Esophagus mucosa (tissue), 1 donor: ENCODE results near the gene NPY4R. TPM values are rescaled to one million over a fixed set of nuclear protein-coding genes. Genes with fewer than 3 reads are reported as not detected.
"Not testable (repeated sequence)": the region's sequence is repeated elsewhere in the genome, so short reads cannot be mapped to it uniquely, and the experiment has no call there.

ENCODE experiments used
- ATAC-seq: fragments of 200-7000 bp; cut with Tn5 transposase; one replicate; pipeline ENCODE4 v1.9.1; 2020
- total RNA-seq: library from RNA; stranded (reverse); gene quantifications from one replicate; pipeline ENCODE4 v1.2.4, GENCODE V29; 2023
- donor health status: DM: yes; HTN: yes; CAD: no.

NPY4R gene, protein sequence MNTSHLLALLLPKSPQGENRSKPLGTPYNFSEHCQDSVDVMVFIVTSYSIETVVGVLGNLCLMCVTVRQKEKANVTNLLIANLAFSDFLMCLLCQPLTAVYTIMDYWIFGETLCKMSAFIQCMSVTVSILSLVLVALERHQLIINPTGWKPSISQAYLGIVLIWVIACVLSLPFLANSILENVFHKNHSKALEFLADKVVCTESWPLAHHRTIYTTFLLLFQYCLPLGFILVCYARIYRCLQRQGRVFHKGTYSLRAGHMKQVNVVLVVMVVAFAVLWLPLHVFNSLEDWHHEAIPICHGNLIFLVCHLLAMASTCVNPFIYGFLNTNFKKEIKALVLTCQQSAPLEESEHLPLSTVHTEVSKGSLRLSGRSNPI
- 0.32 TPM for total RNA-seq

DNA sequence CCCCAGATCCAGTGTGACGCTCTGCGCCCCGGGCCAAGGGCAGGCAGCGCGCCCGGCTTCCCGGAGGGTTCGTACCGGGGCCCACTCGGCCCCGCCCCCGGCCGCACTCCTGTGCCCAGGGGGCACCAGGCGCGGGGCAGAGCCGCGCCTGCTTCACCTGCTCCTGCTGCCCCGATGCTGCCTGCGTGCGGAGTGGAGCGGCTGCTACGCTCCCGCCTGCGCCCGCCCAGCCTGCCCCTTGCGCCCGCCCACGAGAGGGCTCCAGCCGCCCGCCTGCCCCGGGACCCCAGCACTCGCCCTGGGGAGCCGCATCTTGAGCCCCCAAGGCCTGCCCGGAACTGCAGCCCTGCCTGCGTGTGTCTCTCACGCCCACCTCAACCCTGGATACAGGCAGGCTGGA is at the start of gene NPY4R:
Gene NPY4R (minus strand): TSS at position 194 of the 400 bp plus-strand sequence. CDS start 3,323 bp downstream, outside the sequence.
- ATAC-seq = peak; percentile 42

DNA sequence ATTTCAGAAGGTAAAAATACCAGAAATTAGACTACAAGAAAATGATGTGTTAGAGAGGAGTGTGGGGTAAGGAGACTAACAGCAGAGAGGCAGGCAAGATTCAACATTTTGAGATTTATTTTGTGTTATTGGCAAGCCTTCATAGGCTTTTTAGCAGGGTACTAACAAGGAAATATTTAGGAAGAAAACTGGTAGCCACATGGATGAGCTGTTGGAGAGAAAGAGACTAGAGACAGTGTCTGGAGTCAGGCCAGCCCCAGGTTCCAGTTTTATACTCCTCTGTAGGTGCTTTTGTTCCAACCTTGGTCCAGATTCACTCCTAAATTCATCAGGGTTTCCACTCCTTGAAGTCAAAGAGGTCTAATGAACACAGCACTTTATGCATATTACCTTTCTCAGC is 49.6 kb upstream of the NPY4R start:
- ATAC-seq = no peak

DNA sequence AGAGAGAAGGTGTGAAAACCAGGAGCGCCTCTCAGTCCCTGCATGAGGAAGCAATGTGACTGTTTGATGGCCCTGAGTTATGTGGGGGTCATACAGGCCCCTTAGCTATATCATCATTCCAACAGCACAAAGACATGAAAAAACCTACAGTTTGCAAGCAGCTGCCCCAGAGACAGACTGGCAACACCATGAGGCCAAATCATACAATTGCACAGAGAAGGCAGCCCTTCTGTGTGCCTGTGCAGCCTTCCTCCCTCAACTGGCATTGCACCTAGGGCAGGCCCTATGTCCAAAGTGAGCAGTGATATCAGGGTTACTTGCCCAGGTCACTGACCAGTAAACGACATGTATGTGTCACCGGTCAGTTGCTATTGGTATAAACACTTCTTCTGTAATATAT is 49.1 kb upstream of the NPY4R start:
- no peak for ATAC-seq

DNA sequence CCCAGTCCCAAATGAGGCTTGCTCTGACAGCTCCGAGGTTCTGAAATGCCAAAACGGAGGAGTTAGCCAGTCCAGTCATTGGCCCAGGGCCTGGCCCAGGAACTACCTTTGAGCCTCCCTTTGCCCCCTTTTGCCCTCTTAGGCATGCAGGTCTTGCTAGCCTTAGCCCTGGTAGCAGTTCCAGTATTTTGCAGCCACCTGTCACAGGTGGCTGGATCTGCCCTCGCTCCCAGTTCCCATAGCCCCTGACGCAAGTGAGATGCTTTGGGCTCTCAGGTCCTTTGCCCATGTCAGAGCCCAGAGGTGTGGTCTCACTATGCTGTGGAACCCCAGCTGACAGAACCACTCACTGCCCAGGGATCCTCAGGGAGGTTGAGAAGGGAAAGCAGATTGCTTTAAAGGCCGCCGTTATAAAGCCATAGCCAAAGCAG is 48.7 kb upstream of the NPY4R start:
- ATAC-seq = no peak

DNA sequence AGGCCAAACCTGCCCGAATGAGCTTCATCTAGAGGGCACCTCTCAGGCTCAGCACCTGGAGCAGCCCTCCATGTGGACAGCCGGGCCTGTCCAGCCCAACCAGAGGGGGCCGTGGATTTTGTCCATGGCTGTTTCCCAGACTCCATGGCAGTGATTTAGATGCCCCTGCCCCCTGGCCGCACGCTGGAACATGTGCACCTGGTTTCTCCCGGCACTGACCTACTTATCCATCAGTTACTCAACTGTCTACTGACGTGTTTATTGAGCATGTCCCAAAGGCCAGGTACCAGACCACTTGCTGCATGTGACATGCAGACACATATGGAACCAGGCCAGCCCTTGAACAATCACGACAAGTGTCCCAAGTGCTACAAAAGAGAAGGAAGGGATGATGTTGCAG is 47.6 kb upstream of the NPY4R start:
- not testable (repeated sequence) for ATAC-seq

DNA sequence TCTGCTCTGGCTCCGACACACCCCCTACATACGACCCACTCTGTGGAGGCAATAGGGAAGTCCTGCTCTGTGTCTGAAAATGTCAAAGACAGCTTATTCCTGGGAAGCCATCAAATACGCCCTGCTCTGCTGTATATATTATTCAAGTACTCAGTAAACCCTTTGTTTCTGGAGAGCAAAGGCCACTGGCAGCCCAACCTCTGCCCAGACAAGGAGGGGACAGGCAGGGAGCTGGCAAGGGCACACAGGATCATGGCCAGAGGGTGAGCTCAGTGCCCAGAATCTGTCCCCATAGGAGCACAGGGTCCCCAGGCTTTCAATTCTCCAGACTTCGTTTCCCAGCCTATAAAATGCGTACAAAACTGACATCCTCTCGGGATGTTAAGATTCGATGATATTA is 47.0 kb upstream of the NPY4R start:
- ATAC-seq = not testable (repeated sequence)

DNA sequence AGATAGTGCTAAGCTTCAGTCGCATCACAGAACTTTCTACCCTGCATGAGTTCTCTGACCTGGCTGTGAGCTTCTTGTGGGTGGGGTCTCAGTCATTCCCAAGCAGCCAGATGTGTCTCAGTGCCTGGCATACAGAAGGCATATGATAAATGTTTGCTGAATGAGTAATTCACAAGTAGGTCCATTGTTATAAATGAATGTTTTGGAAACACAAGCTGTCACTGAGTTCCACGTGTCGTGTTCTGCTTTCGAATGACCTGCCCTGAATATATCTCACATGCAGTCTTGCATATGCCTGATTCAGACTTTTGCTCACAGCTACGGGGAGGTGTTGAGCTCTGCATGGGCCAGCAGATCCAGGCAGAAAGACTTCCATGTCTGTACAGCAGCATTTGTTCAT is 46.2 kb upstream of the NPY4R start:
- peak; percentile 66 for ATAC-seq

DNA sequence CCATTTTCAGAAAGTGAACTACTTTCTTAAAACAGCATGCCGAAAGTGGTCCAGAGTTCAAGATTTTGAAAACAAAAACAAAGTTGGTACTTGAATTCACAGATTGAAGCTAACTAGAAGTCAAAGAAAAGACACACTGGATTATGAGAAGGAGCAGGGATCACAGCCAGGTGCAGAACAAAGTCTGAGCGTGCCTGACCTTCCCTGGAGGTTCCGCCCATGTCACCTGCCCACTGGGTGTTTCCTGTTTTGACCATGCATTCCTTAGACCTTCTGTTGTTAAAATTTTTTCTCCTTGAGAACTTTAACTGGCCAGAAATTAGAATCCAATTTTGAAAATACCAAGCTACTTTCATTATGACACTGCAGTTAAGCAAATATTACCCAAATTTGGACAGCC is 34.2 kb upstream of the NPY4R start:
- ATAC-seq = not testable (repeated sequence)

DNA sequence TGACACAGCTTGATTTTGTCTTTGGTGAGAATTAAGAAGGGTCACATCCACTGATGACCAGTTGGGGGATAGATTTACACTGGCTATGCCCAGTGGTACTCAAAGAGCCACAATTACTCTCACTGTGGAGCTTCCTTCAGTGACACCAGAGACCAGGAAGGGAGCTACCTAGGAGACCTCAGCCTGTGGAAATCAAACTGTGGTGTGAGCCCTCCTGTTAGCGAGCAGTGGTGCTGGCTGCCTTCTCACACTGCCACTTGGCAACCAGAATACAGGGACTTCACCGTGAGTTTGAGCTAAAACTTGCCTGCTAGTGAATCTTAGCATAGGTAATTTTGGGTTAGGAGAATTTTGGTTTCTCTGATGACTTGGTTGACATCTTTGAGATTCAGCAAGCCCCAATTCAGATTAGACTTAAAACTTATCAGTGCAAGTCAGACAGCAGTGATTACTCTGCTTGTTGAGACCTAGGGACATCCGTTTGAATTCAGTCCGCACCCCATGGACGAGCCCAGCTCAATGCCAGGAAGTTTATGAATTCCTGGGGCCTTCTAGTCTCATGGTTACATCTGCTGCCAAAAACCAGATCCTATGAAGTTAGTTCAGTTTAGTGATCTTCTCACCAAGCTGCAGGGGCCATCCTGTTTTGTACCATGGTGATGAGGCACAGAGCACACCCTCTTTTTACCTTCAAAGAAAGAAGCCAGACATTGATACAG is 33.4 kb upstream of the NPY4R start:
- ATAC-seq = not testable (repeated sequence)

DNA sequence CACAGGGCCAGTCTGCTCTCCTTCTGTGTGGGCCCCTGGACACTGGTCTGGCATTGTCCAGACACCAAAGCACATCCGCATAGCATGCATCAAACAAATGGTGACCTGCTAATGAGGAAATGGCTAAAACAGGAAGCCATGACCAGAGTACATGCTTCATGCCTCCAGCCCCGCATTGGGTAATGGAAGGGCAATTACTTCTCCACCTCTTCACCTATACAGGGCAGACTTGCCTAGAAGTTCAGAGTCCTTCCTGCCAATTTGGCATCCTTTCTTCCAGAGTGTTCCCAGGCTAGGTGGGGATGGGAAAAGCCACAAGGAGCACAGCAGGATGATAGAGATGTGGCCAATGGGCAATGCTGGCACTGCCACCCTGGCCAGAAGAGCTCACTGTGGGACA is 32.1 kb upstream of the NPY4R start:
- ATAC-seq = not testable (repeated sequence)

DNA sequence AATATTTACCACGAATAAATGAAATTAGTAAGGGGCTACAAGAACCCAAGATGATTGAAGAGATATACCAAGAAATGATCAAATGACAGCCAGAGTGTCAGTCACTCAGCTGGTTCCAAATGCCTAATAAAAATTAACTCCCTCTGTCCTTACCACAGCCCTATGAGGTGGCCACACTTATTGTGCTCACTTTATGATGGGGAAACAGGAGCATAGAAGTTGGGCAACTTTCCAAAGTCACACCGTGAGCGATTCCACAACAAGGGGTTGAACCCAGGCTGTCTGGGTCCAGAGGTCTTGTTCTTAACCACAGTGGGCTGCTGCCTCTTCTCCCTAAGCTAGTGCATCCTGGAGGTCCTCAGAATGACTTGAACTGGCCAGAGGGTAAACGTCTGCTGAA is 31.6 kb upstream of the NPY4R start:
- not testable (repeated sequence) for ATAC-seq

DNA sequence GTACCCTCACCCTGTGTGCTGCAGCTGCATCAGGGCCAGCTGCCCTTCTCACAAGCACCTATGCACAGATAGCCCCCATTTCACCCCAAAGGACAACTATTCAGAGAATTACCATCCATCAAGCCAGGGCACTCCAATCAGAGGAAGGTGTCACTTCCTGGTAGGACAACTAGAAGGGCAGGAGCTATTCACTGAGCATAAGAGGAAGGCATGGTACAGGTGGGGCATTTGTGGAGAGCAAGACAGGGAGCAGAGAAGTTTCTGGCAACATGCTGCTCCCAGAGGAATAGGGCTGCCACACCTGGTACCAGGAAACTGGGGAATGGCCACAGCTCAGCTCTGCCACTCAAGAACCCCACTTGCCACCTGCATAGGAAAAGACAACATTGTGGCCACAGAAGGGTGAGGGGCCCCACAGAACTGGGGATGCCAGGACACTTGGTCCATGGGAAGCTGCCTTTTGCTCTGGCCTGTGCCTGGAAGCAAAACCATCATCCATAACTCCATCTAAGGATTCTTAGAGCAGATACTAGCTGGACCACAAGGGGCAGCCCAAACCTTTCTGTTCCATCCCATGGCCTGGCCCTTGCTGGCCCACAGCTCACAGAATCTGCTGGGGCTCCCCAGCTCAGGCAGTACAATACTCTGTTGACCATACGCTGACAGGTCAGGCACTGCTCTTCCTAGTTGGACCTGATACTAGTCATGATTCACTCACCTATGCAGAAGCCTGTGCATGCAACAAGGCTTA is 25.8 kb upstream of the NPY4R start:
- peak; percentile 66 for ATAC-seq

DNA sequence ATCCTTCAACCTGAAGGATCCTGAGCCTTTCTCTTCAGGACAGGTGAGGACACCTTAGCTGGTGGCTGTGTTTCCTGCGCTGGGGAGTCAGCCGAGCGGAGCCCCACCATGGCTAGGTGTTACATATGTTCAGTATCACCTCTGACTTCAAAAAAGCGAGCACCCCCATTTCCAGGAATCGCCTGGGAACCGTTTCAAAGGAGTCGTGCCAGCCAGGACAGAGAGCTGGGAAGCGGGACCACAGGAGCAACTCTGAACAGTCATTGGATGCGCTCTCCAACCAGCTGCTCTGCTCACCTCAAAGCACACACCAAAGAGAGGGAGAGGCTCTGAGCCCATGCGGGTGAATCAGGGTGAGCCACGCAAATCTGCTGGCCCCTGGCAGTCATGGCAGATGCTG is 24.5 kb upstream of the NPY4R start:
- not testable (repeated sequence) for ATAC-seq

DNA sequence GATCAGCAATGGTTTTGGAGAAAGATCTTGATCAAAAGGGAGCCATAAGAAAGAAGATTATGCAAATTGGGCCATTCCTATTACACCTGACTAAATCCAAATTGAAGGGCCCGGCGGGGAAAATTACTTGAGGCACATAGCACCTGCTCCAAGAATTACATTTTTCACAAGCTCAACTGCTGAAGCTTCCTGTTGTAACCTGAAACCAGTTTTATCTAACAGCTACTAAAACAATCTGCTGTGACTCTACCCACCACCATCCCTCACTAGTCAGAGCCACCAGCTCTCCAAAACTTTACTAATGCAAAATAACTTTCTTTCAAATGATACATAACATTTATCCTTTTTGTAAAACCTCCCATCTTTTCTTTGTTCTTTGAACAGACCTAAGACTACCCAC is 20.7 kb upstream of the NPY4R start:
- ATAC-seq = not testable (repeated sequence)

DNA sequence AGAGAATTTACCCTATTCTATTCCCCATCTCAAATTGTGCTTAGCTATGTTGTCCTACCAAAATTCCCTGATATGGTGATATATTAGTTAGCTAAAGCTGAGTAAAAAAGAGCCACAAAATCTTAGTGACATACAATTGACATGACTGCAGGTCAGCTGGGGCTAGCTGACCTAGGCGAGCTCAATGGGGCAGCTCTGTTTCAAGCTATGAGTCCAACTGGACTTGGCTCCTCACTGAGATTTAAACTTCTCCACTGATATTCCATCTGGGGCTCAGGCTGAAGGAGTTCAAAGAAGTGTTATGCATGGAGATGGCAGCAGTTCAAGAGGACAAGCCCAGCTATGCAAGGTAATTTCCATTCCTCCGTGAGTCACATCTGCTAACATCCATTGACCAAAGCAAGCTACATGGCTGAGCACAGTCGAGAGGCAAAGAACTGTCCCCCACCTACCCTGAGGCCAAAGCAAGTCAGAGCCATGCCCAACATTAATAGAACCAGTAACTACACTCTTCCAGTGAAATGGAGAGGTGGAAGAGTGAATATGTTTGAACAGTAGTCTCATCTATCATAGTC is 9.1 kb upstream of the NPY4R start:
- ATAC-seq = peak; percentile 88

DNA sequence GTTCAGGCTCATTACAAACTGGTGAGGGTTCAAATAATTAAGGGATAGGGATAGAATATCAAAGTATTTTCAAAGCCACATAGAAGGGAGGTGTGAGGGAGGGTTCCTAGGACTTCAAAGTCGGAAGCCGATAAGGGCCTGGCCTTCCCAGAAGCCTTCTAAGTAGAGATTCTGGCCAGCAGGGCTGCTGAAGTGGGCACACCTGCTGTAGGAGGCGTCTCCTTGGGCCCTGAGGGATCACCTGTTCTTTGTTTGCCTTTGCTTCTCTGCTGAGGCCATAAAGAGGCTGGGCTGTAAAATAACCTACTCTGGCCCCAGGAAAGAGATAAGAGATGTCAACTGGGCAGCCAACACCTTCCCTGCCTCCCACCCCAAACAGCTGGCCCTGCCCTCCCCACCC is 8.0 kb upstream of the NPY4R start:
- not testable (repeated sequence) for ATAC-seq

DNA sequence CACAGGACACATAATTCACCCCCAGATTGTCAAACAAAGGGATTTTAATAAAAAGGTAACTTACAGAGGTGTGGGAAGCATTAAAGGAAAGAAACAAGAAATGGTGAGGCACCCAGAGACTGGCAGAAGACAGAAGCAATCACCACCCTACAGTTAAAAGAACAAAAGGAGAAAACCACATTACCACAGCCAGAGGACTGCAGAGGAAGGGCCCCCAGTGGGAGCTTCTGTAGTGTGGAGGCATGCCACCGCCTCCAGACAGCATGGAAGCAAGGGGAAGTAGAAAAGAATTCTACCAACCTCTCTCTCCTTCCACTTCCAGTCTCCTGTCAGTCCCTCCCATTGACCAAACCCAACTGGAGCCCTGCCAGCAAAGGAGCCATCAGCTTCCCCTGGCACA is 4.4 kb upstream of the NPY4R start:
- not testable (repeated sequence) for ATAC-seq

DNA sequence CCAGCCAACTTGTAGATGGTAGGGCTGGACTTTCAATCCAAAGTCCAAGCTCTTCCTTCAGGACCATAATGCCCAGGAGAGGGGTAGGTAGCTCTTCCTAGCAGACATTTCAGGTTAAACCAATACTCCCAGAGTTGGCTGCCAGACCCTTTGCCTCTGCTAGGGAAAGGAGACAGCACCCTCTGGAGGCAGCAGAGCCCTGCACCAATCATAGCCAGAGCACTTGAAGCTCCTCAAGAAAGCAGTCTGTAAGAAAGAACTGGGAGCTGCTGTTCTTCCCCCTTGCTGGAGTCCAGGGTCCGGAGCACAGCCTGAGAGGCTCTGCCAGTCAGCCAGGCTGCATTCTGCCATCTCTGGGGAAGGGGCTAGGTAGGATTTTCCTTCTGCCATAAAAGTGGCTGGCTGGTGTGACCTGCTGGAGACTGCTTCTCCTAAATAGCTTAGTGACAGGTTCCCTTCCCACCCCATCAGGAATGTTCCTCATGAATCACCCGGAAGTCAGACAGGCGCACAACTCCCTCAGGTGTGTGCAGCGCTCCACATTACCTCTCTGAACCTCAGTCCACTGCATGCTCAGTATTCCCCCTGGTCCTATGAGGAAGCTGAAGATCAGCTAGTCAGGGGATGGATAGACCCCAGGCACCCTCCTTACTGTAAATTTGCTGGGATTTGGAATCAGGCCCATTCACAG is 2.5 kb upstream of the NPY4R start:
- peak; percentile 71 for ATAC-seq

DNA sequence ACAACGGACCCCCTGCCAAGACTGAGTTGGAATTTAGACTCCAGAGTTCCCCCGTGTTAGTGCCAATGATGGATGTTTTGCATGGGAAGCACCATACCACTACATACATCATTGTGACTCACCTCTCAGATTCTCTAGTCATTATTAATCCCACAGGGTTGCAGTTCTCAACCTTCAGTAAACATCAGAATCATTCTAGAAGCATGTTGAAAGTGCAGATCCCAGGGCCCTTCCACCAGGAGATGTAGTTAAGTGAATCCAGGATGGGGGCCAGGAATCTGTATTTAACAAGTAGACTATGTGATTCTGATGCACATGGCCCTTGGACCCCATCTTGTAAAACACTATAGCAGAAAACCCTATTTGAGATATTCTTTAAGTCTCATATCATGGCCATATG is 2.1 kb downstream of the NPY4R start:
- peak; percentile 38 for ATAC-seq

DNA sequence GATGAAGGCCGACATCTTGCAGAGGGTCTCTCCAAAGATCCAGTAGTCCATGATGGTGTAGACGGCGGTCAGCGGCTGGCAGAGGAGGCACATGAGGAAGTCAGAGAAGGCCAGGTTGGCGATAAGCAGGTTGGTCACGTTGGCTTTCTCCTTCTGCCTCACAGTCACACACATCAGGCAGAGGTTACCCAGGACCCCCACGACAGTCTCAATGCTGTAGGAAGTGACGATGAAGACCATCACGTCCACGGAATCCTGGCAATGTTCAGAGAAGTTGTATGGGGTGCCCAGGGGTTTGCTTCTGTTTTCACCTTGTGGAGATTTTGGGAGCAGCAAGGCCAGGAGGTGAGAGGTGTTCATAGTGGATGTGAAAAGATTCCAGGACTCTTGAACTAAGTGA is 3.5 kb downstream of the NPY4R start:
- ATAC-seq = not testable (repeated sequence)

DNA sequence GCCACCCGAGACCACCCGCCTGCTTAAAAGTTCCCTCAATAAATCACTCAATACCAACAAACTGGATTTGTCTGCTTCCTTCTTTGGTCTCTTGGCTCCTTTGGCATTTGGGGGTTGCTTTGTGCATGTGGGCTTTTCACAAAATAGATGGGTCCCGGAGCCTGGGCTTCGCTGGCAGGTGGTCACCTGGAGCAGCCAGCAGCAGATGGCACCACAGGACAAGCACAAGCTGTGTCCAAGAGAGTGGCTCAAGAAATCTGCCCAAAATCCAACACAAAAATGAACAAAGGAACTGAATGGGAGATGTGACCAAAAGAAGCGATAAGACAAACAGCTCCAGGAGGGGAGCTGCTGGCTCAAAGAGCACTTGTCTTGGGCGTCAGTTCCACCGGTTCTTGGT is 6.2 kb downstream of the NPY4R start:
- not testable (repeated sequence) for ATAC-seq

DNA sequence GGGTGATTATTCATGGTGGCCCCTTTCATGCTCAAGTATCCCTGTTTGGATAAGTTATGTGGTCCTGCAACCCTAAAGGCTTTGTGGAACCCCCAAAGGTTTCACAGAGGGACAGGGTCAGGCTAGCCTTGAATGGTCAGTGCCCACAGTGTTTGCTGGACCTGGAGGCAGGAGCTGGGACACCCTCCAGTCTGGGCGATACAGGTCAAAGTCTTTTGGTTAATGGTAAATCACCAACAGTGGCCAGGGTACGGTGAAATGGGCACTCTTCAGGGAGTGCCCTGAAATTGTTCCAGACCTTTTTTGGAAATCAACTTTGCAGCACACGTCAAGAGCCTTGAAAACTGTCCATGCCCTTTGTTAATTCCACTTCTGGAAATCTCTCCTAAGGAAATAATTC is 8.7 kb downstream of the NPY4R start:
- not testable (repeated sequence) for ATAC-seq
